CD1c-positive myeloid dendritic cell (primary cell): ENCODE data around the gene RNF222.

ENCODE experiments used
- DNase-seq: peaks from one replicate; pipeline ENCODE4 v3.0.0-alpha.2; 2016; ENCODE audit errors: extremely low spot score

The RNF222 gene

DNA sequence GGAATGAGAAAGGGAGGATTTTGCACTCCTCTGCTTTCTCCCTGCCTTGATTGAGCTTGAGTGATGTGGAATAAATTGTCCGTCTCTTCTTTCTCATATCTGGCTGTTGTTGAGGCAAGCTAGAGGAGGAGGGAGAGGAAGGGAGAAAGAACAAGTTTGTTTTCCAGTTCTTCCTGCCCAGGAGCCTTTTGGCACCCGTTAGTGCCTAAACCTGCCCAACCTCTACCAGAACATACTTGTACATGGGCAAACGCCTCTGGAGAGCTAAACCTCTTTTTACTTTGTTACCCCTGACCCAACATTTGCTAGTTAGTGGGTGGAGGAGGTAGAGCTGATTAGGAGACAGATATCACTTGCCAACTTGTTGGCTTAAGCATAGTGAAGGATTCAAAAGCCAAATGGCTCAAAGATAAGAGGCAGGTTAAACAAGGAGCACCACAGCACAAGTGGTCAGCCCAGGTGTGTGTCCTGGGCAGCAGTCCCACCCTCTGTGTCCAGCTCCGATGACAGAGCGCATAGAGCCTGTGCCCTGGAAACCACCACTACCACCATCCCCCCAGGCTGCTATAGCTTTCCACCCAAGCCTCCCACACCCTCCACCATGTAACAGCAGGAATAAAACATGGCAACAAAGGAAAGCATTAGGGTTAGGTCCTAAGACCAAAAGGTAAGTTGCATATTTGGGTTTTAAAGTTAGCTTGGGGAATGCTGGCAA, 51.5 kb downstream of the RNF222 start:
- DNase-seq: no peak

DNA sequence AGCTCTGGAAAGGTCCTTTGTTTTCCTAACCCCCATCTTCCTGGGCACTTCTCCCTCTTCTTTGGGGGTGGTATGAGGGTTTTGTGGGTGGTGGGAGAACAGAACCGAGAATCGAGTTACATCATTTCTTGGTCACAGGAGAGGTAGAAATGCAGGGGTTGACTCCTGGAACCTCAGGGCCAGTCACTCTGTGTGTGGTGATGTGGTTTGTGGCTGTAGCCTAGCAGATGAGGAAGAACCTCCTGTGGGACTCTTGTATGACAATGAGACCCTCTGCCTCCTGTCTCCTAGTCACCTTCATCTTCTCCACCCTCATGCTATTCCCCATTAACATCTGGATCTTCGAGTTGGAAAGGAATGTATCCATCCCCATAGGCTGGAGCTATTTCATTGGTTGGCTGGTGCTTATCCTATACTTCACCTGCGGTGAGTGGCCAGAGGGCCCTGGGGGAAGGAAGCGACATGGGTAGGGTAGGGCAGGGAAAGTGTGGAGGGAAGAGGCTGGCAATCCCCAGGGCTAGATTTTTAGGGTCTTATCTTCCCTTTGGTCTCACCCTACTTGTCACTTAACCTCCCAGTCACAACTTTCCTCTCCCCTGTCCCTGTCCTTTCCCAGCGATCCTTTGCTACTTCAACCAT, 52.5 kb downstream of the RNF222 start:
- DNase-seq: no peak

DNA sequence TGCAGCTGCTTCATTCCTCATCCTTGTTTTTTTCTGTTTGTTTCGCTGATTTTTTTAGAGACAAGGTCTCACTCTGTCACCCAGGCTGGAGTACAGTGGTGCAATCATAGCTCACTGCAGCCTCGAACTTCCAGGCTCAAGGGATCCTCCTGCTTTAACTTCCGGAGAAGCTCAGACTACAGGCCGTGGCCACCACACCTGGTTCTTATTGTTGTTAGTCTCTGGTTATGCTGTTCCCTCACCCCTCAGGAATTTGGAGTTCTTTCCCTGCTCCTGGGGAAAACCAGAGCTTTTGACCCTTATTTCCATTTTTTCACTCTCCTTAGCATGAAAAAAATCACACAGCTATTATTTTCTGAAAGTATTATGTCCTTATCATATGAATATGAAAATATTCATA, 56.2 kb downstream of the RNF222 start:
- DNase-seq: no peak
